A549 (cell line): Measurements from ENCODE around the gene AURKA.

ENCODE experiments used
- RAD21 ChIP-seq, 2 experiments: fragments of >200 bp in 1 of 2; sonication (Bioruptor Twin) in 1 of 2; formaldehyde crosslinking in 1 of 2; IDR thresholded peaks in 1 of 2; conservative IDR thresholded peaks in 1 of 2; 2 replicates in 1 of 2; 3 replicates in 1 of 2; pipeline ENCODE4 v1.6.1; 2012 to 2018; ENCODE audit warnings: inconsistent platforms in 1 of 2
- TF ChIP-seq, protein P1 (sequence below): IDR thresholded peaks from 2 replicates; pipeline ENCODE4 v1.6.1; 2012
- TF ChIP-seq, protein P2 (sequence below): fragments of 200-600 bp; sonication (generic); IDR thresholded peaks from 2 replicates; pipeline ENCODE4 v1.6.1; 2016; ENCODE audit warnings: antibody characterized with exemption, mild to moderate bottlenecking, moderate library complexity
- TF ChIP-seq, protein P3 (sequence below): fragments of >200 bp; sonication (Bioruptor Twin); formaldehyde crosslinking; IDR thresholded peaks from 3 replicates; pipeline ENCODE4 v1.5.1; 2016

DNA sequence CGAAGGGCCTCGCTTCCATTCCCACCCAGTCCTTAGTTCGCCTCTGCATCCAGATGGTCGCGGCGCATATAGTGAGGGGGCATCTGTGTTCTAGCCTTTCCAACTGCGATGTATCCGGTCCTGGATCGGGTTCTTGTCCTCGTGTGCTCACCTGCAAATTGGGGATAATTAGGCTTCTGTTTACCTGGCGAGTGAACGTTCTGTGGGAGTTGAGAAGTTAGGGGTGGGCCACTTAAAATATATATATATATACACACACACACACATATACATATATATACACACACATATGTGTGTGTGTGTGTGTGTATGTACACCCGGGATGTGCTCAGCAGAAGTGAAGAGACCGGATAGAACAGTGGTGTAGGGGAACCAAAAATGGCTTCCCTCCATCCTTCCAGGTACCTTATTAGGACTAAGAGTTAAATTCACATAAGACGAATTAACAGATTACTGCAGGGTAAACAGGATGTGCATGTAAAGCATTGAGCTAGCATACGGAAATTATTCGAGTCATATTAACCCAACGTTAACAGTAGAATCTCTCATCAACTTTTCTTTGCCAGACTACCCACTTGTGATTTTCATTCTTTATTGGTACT lies 967 bp upstream of the AURKA start:
- TF ChIP-seq, protein P1, sequence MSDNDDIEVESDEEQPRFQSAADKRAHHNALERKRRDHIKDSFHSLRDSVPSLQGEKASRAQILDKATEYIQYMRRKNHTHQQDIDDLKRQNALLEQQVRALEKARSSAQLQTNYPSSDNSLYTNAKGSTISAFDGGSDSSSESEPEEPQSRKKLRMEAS, result no peak
- TF ChIP-seq, protein P2, sequence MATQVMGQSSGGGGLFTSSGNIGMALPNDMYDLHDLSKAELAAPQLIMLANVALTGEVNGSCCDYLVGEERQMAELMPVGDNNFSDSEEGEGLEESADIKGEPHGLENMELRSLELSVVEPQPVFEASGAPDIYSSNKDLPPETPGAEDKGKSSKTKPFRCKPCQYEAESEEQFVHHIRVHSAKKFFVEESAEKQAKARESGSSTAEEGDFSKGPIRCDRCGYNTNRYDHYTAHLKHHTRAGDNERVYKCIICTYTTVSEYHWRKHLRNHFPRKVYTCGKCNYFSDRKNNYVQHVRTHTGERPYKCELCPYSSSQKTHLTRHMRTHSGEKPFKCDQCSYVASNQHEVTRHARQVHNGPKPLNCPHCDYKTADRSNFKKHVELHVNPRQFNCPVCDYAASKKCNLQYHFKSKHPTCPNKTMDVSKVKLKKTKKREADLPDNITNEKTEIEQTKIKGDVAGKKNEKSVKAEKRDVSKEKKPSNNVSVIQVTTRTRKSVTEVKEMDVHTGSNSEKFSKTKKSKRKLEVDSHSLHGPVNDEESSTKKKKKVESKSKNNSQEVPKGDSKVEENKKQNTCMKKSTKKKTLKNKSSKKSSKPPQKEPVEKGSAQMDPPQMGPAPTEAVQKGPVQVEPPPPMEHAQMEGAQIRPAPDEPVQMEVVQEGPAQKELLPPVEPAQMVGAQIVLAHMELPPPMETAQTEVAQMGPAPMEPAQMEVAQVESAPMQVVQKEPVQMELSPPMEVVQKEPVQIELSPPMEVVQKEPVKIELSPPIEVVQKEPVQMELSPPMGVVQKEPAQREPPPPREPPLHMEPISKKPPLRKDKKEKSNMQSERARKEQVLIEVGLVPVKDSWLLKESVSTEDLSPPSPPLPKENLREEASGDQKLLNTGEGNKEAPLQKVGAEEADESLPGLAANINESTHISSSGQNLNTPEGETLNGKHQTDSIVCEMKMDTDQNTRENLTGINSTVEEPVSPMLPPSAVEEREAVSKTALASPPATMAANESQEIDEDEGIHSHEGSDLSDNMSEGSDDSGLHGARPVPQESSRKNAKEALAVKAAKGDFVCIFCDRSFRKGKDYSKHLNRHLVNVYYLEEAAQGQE, result no peak
- TF ChIP-seq, protein P3, sequence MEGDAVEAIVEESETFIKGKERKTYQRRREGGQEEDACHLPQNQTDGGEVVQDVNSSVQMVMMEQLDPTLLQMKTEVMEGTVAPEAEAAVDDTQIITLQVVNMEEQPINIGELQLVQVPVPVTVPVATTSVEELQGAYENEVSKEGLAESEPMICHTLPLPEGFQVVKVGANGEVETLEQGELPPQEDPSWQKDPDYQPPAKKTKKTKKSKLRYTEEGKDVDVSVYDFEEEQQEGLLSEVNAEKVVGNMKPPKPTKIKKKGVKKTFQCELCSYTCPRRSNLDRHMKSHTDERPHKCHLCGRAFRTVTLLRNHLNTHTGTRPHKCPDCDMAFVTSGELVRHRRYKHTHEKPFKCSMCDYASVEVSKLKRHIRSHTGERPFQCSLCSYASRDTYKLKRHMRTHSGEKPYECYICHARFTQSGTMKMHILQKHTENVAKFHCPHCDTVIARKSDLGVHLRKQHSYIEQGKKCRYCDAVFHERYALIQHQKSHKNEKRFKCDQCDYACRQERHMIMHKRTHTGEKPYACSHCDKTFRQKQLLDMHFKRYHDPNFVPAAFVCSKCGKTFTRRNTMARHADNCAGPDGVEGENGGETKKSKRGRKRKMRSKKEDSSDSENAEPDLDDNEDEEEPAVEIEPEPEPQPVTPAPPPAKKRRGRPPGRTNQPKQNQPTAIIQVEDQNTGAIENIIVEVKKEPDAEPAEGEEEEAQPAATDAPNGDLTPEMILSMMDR, result no peak
- TF ChIP-seq RAD21 (conservative IDR thresholded peaks at IDR 0.05 in 1 of 2, IDR thresholded peaks at IDR 0.05 in 1 of 2), result no peak
